ENCODE data around the gene FANK1. TPM values are rescaled to one million over a fixed set of nuclear protein-coding genes. Genes with fewer than 3 reads are reported as not detected.
"Not testable (repeated sequence)": the region's sequence is repeated elsewhere in the genome, so short reads cannot be mapped to it uniquely, and the experiment has no call there.

The FANK1 gene
- total RNA-seq, 4 donors from 2014 or later: 8.4 to 17.2 (median 9.9) TPM

- Histone ChIP-seq H3K4me1 (peaks cover 9 to 15% of the 10 kb centered on the region in 2 donors), H3K27me3 (no peaks in the 10 kb centered on the region), H3K36me3 (no peaks in the 10 kb centered on the region), H3K4me3 (replicated peaks in 1 of 3) (no peak overlapping the region), H3K9me3 (no peaks in the 10 kb centered on the region), H3K27ac (peak overlapping the region in 1 of 3 donors; percentile 33)
- WGBS, 2 donors: 59 to 67% methylated on average over 4 of the region's 4 CpGs
- DNase-seq: no peak
- intact Hi-C loops (cut with DNase I): no loop called here
- TF ChIP-seq POLR2A (IDR thresholded peaks at IDR 0.05): no peak
- TF ChIP-seq CTCF (IDR thresholded peaks at IDR 0.05): no peak
These were observed 146.0 kb downstream of the FANK1 start for GRCh38 chr10:126042354-126042753.

GRCh38 chr10:126042906-126043305, 146.5 kb downstream of the FANK1 start:
- Histone ChIP-seq H3K4me3 (replicated peaks in 1 of 3) (no peak overlapping the region), H3K27me3 (no peaks in the 10 kb centered on the region), H3K27ac (no peak overlapping the region), H3K36me3 (no peaks in the 10 kb centered on the region), H3K4me1 (peaks cover 9 to 15% of the 10 kb centered on the region in 2 donors), H3K9me3 (no peaks in the 10 kb centered on the region)
- 90 to 93% methylated on average over 7 to 10 of the region's 10 CpGs for WGBS, 2 donors
- intact Hi-C loops (cut with DNase I): no loop called here
- TF ChIP-seq CTCF (IDR thresholded peaks at IDR 0.05): no peak
- no peak for TF ChIP-seq POLR2A (IDR thresholded peaks at IDR 0.05)
- DNase-seq: no peak

- peaks cover 9 to 15% of the 10 kb centered on the region in 2 donors for H3K4me1 ChIP-seq
- H3K9me3 ChIP-seq: no peaks in the 10 kb centered on the region
- no peak for DNase-seq
- H3K36me3 ChIP-seq: no peaks in the 10 kb centered on the region
- H3K27ac ChIP-seq: no peak overlapping the region
- 64 to 89% methylated on average over 7 to 10 of the region's 10 CpGs for WGBS, 2 donors
- no peak overlapping the region for H3K4me3 ChIP-seq (replicated peaks in 1 of 3)
- TF ChIP-seq POLR2A (IDR thresholded peaks at IDR 0.05) (no peak), CTCF (IDR thresholded peaks at IDR 0.05) (no peak)
- no peaks in the 10 kb centered on the region for H3K27me3 ChIP-seq
- intact Hi-C loops (cut with DNase I): no loop called here
These were observed 147.0 kb downstream of the FANK1 start for GRCh38 chr10:126043389-126043788.

- TF ChIP-seq CTCF (IDR thresholded peaks at IDR 0.05): no peak
- no peak for TF ChIP-seq POLR2A (IDR thresholded peaks at IDR 0.05)
These were observed 149.5 kb downstream of the FANK1 start for GRCh38 chr10:126045861-126046260.

GRCh38 chr10:126046831-126047230, 150.5 kb downstream of the FANK1 start:
- DNase-seq: no peak
- H3K27ac ChIP-seq: no peak overlapping the region
- H3K36me3 ChIP-seq: no peaks in the 10 kb centered on the region
- H3K27me3 ChIP-seq: no peaks in the 10 kb centered on the region
- peaks cover 5 to 9% of the 10 kb centered on the region in 2 donors for H3K4me1 ChIP-seq
- no peak overlapping the region for H3K4me3 ChIP-seq (replicated peaks in 1 of 3)
- WGBS, 2 donors: 81 to 90% methylated on average over 5 of the region's 5 CpGs
- H3K9me3 ChIP-seq: no peaks in the 10 kb centered on the region
- TF ChIP-seq CTCF (IDR thresholded peaks at IDR 0.05) (no peak), POLR2A (IDR thresholded peaks at IDR 0.05) (no peak)
- intact Hi-C loops (cut with DNase I): no loop called here

More at GRCh38 chr10:126045861-126046260, 149.5 kb downstream of the FANK1 start:
- H3K9me3 ChIP-seq: no peaks in the 10 kb centered on the region
- 89 to 94% methylated on average over 3 of the region's 3 CpGs for WGBS, 2 donors
- no peak overlapping the region for H3K4me3 ChIP-seq (replicated peaks in 1 of 3)
- DNase-seq: no peak
- peaks cover 9 to 18% of the 10 kb centered on the region in 2 donors for H3K4me1 ChIP-seq
- intact Hi-C loops (cut with DNase I): no loop called here
- no peaks in the 10 kb centered on the region for H3K27me3 ChIP-seq
- no peak overlapping the region for H3K27ac ChIP-seq
- no peaks in the 10 kb centered on the region for H3K36me3 ChIP-seq

GRCh38 chr10:126047749-126048148, 151.4 kb downstream of the FANK1 start:
- intact Hi-C loops (cut with DNase I); H3K27ac ChIP-seq; H3K9me3 ChIP-seq; H3K36me3 ChIP-seq; H3K4me3 ChIP-seq (replicated peaks in 1 of 3); DNase-seq; H3K27me3 ChIP-seq; H3K4me1 ChIP-seq: not testable (repeated sequence)
- 88 to 90% methylated on average over 1 of the region's 1 CpG for WGBS, 2 donors
